H1 (cell line): ENCODE results near the gene TIMP3.

Source experiments
- CTCF ChIP-seq, 3 experiments: IDR thresholded peaks; 1 replicate in 2 of 3; 2 replicates in 1 of 3; pipeline versions ENCODE4 v1.5.1 to v1.6.1; 2011; ENCODE audit warnings: low read length in 3 of 3, mild to moderate bottlenecking in 3 of 3, inconsistent platforms in 2 of 3, low read depth in 1 of 3, moderate library complexity in 1 of 3; ENCODE audit not compliant: insufficient read depth in 1 of 3; ENCODE audit errors: control extremely low read depth in 1 of 3
- E2F6 ChIP-seq: IDR thresholded peaks from 2 replicates; pipeline ENCODE4 v1.6.1; 2012; ENCODE audit warnings: inconsistent platforms
- EP300 ChIP-seq, 2 experiments: IDR thresholded peaks; 1 replicate in 1 of 2; 2 replicates in 1 of 2; pipeline ENCODE4 v1.6.1; 2011 to 2012; ENCODE audit warnings: low read depth in 2 of 2, low read length in 2 of 2, mild to moderate bottlenecking in 2 of 2, borderline replicate concordance in 1 of 2, inconsistent platforms in 1 of 2, moderate library complexity in 1 of 2
- MAFK ChIP-seq: IDR thresholded peaks from 2 replicates; pipeline ENCODE4 v1.6.1; 2012; ENCODE audit warnings: low read depth, mild to moderate bottlenecking, improper control_type of control experiment, low read length
- POLR2AphosphoS5 ChIP-seq: IDR thresholded peaks from 2 replicates; pipeline ENCODE4 v1.6.1; 2011; ENCODE audit warnings: low read depth, low read length

- TF ChIP-seq POLR2AphosphoS5 (no peak), EP300 (IDR thresholded peaks at IDR 0.05; ENCODE audit: borderline replicate concordance in 1 of 2, low read depth in 2 of 2, low read length in 2 of 2) (no peak), CTCF (IDR thresholded peaks at IDR 0.05; ENCODE audit: control extremely low read depth in 1 of 3, insufficient read depth in 1 of 3, low read depth in 1 of 3, low read length in 3 of 3) (no peak), MAFK (no peak), E2F6 (no peak)
Observed at GRCh38 chr22:32868946-32869345, 67.4 kb downstream of the TIMP3 start.
